Skin of body (tissue), 1 donor: ENCODE data around the gene RNH1. TPM values are rescaled to one million over a fixed set of nuclear protein-coding genes. Genes with fewer than 3 reads are reported as not detected.

Source experiments
- total RNA-seq: library from RNA; depleted of rRNA; stranded (reverse); fragments of >200 nt; gene quantifications from one replicate; pipeline ENCODE4 v1.2.3, GENCODE V29; 2014

The RNH1 gene
- total RNA-seq, 1 donor from 2014 or later = 83.8 TPM

Other genes with a start within 250 kb of the RNH1 start
- 0.10 TPM for gene NLRP6, start 228.8 kb downstream of the RNH1 start, total RNA-seq
- gene PGGHG, start 218.1 kb downstream of the RNH1 start, total RNA-seq = 9.0 TPM
- gene IFITM5, start 207.7 kb downstream of the RNH1 start, total RNA-seq = not detected
- 20.4 TPM for gene IFITM2, start 199.4 kb downstream of the RNH1 start, total RNA-seq
- gene IFITM1, start 193.2 kb downstream of the RNH1 start, total RNA-seq = 17.0 TPM
- gene IFITM3, start 186.4 kb downstream of the RNH1 start, total RNA-seq = 40.1 TPM
- 10.8 TPM for gene B4GALNT4, start 137.7 kb downstream of the RNH1 start, total RNA-seq
- 71.2 TPM for gene PKP3, start 113.0 kb downstream of the RNH1 start, total RNA-seq
- 9.5 TPM for gene SIGIRR, start 92.2 kb downstream of the RNH1 start, total RNA-seq
- 7.3 TPM for gene ANO9, start 65.2 kb downstream of the RNH1 start, total RNA-seq
- 14.1 TPM for gene PTDSS2, start 57.0 kb downstream of the RNH1 start, total RNA-seq
- gene HRAS, start 28.3 kb upstream of the RNH1 start, total RNA-seq = 27.9 TPM
- 0.69 TPM for gene LRRC56, start 30.3 kb upstream of the RNH1 start, total RNA-seq
- gene LMNTD2, start 53.5 kb upstream of the RNH1 start, total RNA-seq = 0.69 TPM
- gene RASSF7, start 53.7 kb upstream of the RNH1 start, total RNA-seq = 7.7 TPM
- gene PHRF1, start 69.2 kb upstream of the RNH1 start, total RNA-seq = 18.8 TPM
- gene IRF7, start 108.7 kb upstream of the RNH1 start, total RNA-seq = 6.6 TPM
- not detected for gene CDHR5, start 117.7 kb upstream of the RNH1 start, total RNA-seq
- 2.6 TPM for gene SCT, start 119.9 kb upstream of the RNH1 start, total RNA-seq
- gene DRD4, start 130.0 kb upstream of the RNH1 start, total RNA-seq = not detected
- gene DEAF1, start 188.0 kb upstream of the RNH1 start, total RNA-seq = 15.7 TPM
- 7.8 TPM for gene TMEM80, start 188.6 kb upstream of the RNH1 start, total RNA-seq
- 35.6 TPM for gene EPS8L2, start 199.0 kb upstream of the RNH1 start, total RNA-seq
- gene TALDO1, start 240.2 kb upstream of the RNH1 start, total RNA-seq = 134 TPM